Right lobe of liver (tissue), 4 donors: ENCODE data around the gene RNF25.

Experiments used
- CTCF ChIP-seq, 4 donors: fragments of 200-600 bp in 3 of 4; fragments of 450-650 bp in 1 of 4; IDR thresholded peaks; one replicate each; pipeline versions ENCODE4 v1.5.1 to v1.8.0; 2016 to 2022; ENCODE audit warnings: antibody characterized with exemption in 4 of 4, mild to moderate bottlenecking in 2 of 4
- POLR2A ChIP-seq: fragments of 450-650 bp; IDR thresholded peaks from one replicate; pipeline ENCODE4 v1.6.1; 2017; ENCODE audit warnings: antibody characterized with exemption, mild to moderate bottlenecking
- donor health status: DM: no; HTN: no; CAD: no.
- donor health status: DM: no; HTN: no; CAD: no.
- donor health status: DM: no; HTN: yes; CAD: no.

DNA sequence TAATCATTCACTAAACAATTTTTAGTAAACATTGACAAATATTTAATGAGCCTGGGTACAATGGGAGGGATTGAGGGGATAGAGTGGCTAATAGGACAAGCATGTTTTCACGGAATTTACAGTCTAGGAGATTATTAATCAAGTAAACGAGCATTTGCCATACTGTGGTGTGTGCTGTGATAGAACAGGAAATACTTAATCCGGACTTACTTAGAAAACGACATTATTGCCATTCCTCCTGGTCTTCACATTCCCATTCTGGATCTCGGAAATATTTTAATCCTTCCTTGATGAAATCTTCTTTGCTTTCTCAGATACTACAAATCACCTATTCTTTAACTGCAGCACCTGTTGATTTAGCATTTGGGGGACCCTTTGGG is 39.7 kb upstream of the RNF25 start:
- TF ChIP-seq CTCF (IDR thresholded peaks at IDR 0.05) (no peak), POLR2A (no peak)
